A673 (cell line): ENCODE results near the gene POPDC2. TPM values are rescaled to one million over a fixed set of nuclear protein-coding genes. Genes with fewer than 3 reads are reported as not detected.

Experiments used
- BruUV-seq: library from RNA; stranded (reverse); fragments of 400-500 nt; replicated peaks from 2 replicates; lab custom pipeline; 2021; lab: Mats Ljungman, UMichigan
- CTCF ChIA-PET: fragments of 300-600 bp; sonication (Branson Sonifier 250); formaldehyde crosslinking; loops from one replicate; lab custom pipeline; 2022; ENCODE audit warnings: antibody characterized with exemption; lab: Charles Lee
- POLR2A ChIA-PET: fragments of 300-600 bp; sonication (Branson Sonifier 250); formaldehyde crosslinking; loops from one replicate; lab custom pipeline; 2022; ENCODE audit warnings: antibody characterized with exemption; ENCODE audit not compliant: low non-redundant PET; lab: Charles Lee
- DNase-seq: peaks from one replicate; pipeline ENCODE4 v3.0.0-alpha.2; 2015; ENCODE audit warnings: low spot score
- H3K27ac ChIP-seq: fragments of 200-600 bp; sonication (generic); 2 replicates; pipeline ENCODE4 v1.5.1; 2016; ENCODE audit warnings: mixed run types, low read depth, mild to moderate bottlenecking, mixed read lengths, antibody characterized with exemption, low read length; ENCODE audit not compliant: poor library complexity, severe bottlenecking
- H3K27me3 ChIP-seq: fragments of 200-600 bp; sonication (generic); replicated peaks from 2 replicates; pipeline ENCODE4 v1.6.1; 2017; ENCODE audit warnings: mixed run types, low read depth, mild to moderate bottlenecking, mixed read lengths, antibody characterized with exemption, low read length; ENCODE audit not compliant: insufficient read depth, poor library complexity
- H3K36me3 ChIP-seq: fragments of 200-600 bp; sonication (generic); 2 replicates; pipeline ENCODE4 v1.6.1; 2016; ENCODE audit warnings: mixed run types, mild to moderate bottlenecking, mixed read lengths, antibody characterized with exemption, low read length; ENCODE audit not compliant: insufficient read depth, poor library complexity, severe bottlenecking
- H3K4me1 ChIP-seq: fragments of 200-600 bp; sonication (generic); 2 replicates; pipeline ENCODE4 v1.6.1; 2017; ENCODE audit warnings: mixed run types, mild to moderate bottlenecking, mixed read lengths, antibody characterized with exemption, low read length; ENCODE audit not compliant: insufficient read depth, poor library complexity, severe bottlenecking
- H3K4me3 ChIP-seq: fragments of 200-600 bp; sonication (generic); 2 replicates; pipeline ENCODE4 v1.5.1; 2016; ENCODE audit warnings: low read depth, mixed run types, mild to moderate bottlenecking, mixed read lengths, low read length; ENCODE audit not compliant: poor library complexity, severe bottlenecking
- H3K9me3 ChIP-seq: fragments of 200-600 bp; sonication (generic); 2 replicates; pipeline ENCODE4 v1.6.1; 2016; ENCODE audit warnings: mixed run types, low read depth, mild to moderate bottlenecking, mixed read lengths, antibody characterized with exemption, low read length; ENCODE audit not compliant: poor library complexity, severe bottlenecking
- CTCF ChIP-seq: fragments of 300-800, 200-600 bp; sonication (generic); conservative IDR thresholded peaks from 2 replicates; pipeline ENCODE4 v1.5.1; 2017; ENCODE audit warnings: low read depth, mild to moderate bottlenecking, antibody characterized with exemption, low read length, moderate library complexity, mixed read lengths
- EZH2 ChIP-seq: fragments of 200-600 bp; sonication (generic); IDR thresholded peaks from 2 replicates; pipeline ENCODE4 v1.6.1; 2017; ENCODE audit warnings: borderline replicate concordance, low read depth, mild to moderate bottlenecking, mixed read lengths, antibody characterized with exemption, low read length; ENCODE audit not compliant: poor library complexity, severe bottlenecking
- intact Hi-C: fragments of 100-400 bp; cut with micrococcal nuclease; formaldehyde crosslinking; loops from one replicate; pipeline ENCODE4 v1.10.0; 2022; ENCODE audit not compliant: unreplicated experiment
- total RNA-seq: library from RNA; stranded (reverse); gene quantifications from 2 replicates; pipeline ENCODE4 v1.2.3, GENCODE V29; 2021

The POPDC2 gene
- total RNA-seq, 1 experiment from 2014 or later = 0.99 TPM

- no TSS peak for BruUV-seq
- no peak for DNase-seq
Measured at GRCh38 chr3:119602676-119603075, 57.7 kb downstream of the POPDC2 start.

GRCh38 chr3:119601154-119601553, 59.2 kb downstream of the POPDC2 start:
- no peaks in the 10 kb centered on the region for H3K4me1 ChIP-seq
- no TSS peak for BruUV-seq
- intact Hi-C loops = loop anchor here (2.0 kb wide), 1 partner anchor 76 kb away; the partner anchor contains the start of gene COX17

More at GRCh38 chr3:119602676-119603075, 57.7 kb downstream of the POPDC2 start:
- POLR2A ChIA-PET = no interaction called here
- H3K36me3 ChIP-seq = no peaks in the 10 kb centered on the region
- intact Hi-C loops = no loop called here
- H3K4me1 ChIP-seq = no peaks in the 10 kb centered on the region
- H3K4me3 ChIP-seq = no peak overlapping the region
- no peak overlapping the region for H3K27ac ChIP-seq
- CTCF ChIA-PET = no interaction called here
- H3K27me3 ChIP-seq = no peaks in the 10 kb centered on the region
- H3K9me3 ChIP-seq = no peaks in the 10 kb centered on the region
- TF ChIP-seq CTCF (no peak), EZH2 (no peak)

GRCh38 chr3:119600732-119601131, 59.7 kb downstream of the POPDC2 start:
- Histone ChIP-seq H3K36me3 (no peaks in the 10 kb centered on the region), H3K9me3 (no peaks in the 10 kb centered on the region), H3K27me3 (no peaks in the 10 kb centered on the region), H3K4me1 (no peaks in the 10 kb centered on the region), H3K4me3 (no peak overlapping the region), H3K27ac (no peak overlapping the region)
- no TSS peak for BruUV-seq
- TF ChIP-seq EZH2 (no peak), CTCF (peak; percentile 72)
- CTCF ChIA-PET = interaction anchor here (0.6 to 1.4 kb wide), 2 partner anchors 76 to 214 kb away, joined by 3 to 4 read pairs; no protein-coding TSS in a partner anchor
- peak; percentile 58 for DNase-seq
- intact Hi-C loops = loop anchor here (2.0 kb wide), 1 partner anchor 76 kb away; the partner anchor contains the start of gene COX17
- POLR2A ChIA-PET = no interaction called here

More at GRCh38 chr3:119601154-119601553, 59.2 kb downstream of the POPDC2 start:
- CTCF ChIA-PET = interaction anchor here (0.6 to 1.4 kb wide), 2 partner anchors 76 to 214 kb away, joined by 3 to 4 read pairs; no protein-coding TSS in a partner anchor
- POLR2A ChIA-PET = no interaction called here
- Histone ChIP-seq H3K27ac (no peak overlapping the region), H3K36me3 (no peaks in the 10 kb centered on the region), H3K27me3 (no peaks in the 10 kb centered on the region), H3K9me3 (no peaks in the 10 kb centered on the region), H3K4me3 (no peak overlapping the region)
- TF ChIP-seq CTCF = no peak
- DNase-seq = no peak
